ENCODE results near the gene ATXN7L1. TPM values are rescaled to one million over a fixed set of nuclear protein-coding genes. Genes with fewer than 3 reads are reported as not detected.

ATXN7L1 gene
- total and polyA plus RNA-seq, 2 of the 13 experiments (the other 11 are each of a cell fraction or from before 2014, with no cell fraction given): 4.1 to 7.8 TPM

GRCh38 chr7:105650382-105650970, 225.9 kb downstream of the ATXN7L1 start:
- no peaks in the 10 kb centered on the region for H3K36me3 ChIP-seq (replicated peaks in 1 of 2; ENCODE audit: control insufficient read depth in 1 of 2, insufficient read depth in 2 of 2, low read length in 2 of 2)
- no peak overlapping the region for H3K4me2 ChIP-seq (ENCODE audit: low read depth, low read length)
- H3K27me3 ChIP-seq (ENCODE audit: control insufficient read depth in 1 of 2, insufficient read depth in 2 of 2, low read length in 2 of 2): no peaks in the 10 kb centered on the region
- in situ Hi-C loops (cut with HindIII; ENCODE audit: extremely low pct_ligation_motif_present, low pct_unique_long_range_greater_than_20kb): loop anchor here (5.0 kb wide), 1 partner anchor 392 kb away; no protein-coding TSS in a partner anchor
- no TSS peak for BruUV-seq (replicated peaks)
- ATAC-seq (no peak), DNase-seq (ENCODE audit: low spot score) (no peak), FAIRE-seq (no peak)
- 100% methylated on average over 2 of the region's 2 CpGs for WGBS (ENCODE audit: low lambda C conversion rate)
- H3K27ac ChIP-seq (ENCODE audit: extremely low read length, insufficient read depth, low read length): no peak overlapping the region
- intact Hi-C loops (cut with micrococcal nuclease; ENCODE audit: unreplicated experiment): loop anchor here (10.0 kb wide), 1 partner anchor 514 kb away; no protein-coding TSS in a partner anchor
- H3K9ac ChIP-seq (ENCODE audit: insufficient read depth, low read depth, low read length): no peak overlapping the region
- ChIA-PET POLR2A (no interaction called here), CTCF (ENCODE audit: low intra/inter-chr PET ratio, low total read pairs) (no interaction called here)
- no peak for TF ChIP-seq HCFC1 (IDR thresholded peaks at IDR 0.05; ENCODE audit: low read depth, low read length)
- no peak for TF ChIP-seq DPF2 (CRISPR knock-in tag; IDR thresholded peaks at IDR 0.05; ENCODE audit: borderline replicate concordance, low read depth)
- no peak for TF ChIP-seq ZNF276 (CRISPR knock-in tag; IDR thresholded peaks at IDR 0.05; ENCODE audit: low read depth)
- no peak for TF ChIP-seq ZNF281 (CRISPR knock-in tag; IDR thresholded peaks at IDR 0.05; ENCODE audit: borderline replicate concordance)
- no peak for TF ChIP-seq DMTF1 (CRISPR knock-in tag; IDR thresholded peaks at IDR 0.05)
- TF ChIP-seq HIVEP1 (CRISPR knock-in tag; IDR thresholded peaks at IDR 0.05): no peak
- TF ChIP-seq ZNF292 (CRISPR knock-in tag; IDR thresholded peaks at IDR 0.05; ENCODE audit: borderline replicate concordance, low read depth): no peak
- peaks cover 46% of the 10 kb centered on the region for H3K4me1 ChIP-seq (ENCODE audit: insufficient read depth, low read length)
- H3K9me3 ChIP-seq (ENCODE audit: low read length): no peaks in the 10 kb centered on the region
- H3K79me2 ChIP-seq (ENCODE audit: insufficient read depth, low read length): no peaks in the 10 kb centered on the region
- H3K4me3 ChIP-seq (replicated peaks in 1 of 3; ENCODE audit: insufficient read depth in 1 of 3, low read depth in 2 of 3, low read length in 3 of 3): no peak overlapping the region
- no peak overlapping the region for H2AFZ ChIP-seq (ENCODE audit: low read length)
- no peaks in the 10 kb centered on the region for H4K20me1 ChIP-seq (ENCODE audit: insufficient read depth, low read length)
